DMS53 (cell line): ENCODE data around the gene OTOP3.
A peak's percentile ranks its signal among the peaks of the same experiment; 100 is the strongest.

Experiments used
- DNase-seq: peaks from one replicate; lab custom pipeline; 2025; lab: John Stamatoyannopoulos, UW

OTOP3 gene

DNA sequence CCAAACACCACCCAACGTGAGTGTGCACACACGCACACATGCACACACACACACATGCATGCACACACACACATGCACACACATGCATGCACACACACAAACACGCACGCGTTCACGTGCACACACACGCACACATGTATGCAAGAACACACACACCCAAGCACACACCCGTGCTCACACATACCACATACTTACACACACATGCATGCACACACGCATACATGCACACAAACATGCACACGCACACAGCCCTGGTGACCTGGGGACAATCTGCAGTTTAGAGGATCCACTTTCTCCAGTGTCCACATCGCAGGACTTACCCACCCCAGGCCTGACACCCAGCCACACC, 18.9 kb upstream of the OTOP3 start:
- DNase-seq, result no peak

DNA sequence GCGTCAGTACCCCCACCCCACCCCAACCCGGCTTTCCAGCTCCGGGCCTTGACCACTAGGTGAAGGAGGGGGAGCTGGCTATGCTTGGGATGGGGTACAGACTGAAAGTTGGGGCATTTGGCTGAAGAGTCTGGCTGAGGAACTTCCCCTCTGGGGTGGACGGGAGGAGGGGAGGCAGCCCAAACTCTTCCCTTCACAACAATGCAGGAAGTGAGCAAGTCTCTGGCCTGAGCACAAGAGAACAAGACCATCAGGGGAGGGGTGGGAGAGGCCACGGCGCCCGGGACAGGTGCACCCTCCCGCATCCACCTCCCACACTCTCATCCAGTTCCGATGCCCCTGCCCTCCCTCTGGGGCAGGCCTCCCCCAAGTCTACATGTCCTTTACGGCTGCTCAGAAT, 18.3 kb upstream of the OTOP3 start:
- no peak for DNase-seq

DNA sequence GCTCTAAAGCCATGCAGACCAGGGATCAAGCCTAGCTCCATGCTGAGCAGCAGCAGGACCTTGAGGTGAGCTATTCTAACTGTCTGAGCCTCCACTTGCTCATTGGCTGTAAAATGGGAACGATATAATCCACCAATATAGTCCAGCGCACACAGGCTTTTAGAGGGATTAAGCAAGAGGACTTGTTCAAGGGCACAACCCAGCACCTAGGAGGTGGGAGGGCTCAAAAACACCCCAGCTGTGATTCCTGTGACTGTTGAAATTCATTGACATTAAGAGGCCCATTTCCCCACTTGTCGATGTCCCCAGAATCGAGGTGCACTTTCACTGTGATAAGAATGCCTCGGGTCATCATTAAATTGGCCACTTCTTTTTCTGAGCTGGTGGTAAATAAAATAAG, 16.8 kb upstream of the OTOP3 start:
- no peak for DNase-seq

DNA sequence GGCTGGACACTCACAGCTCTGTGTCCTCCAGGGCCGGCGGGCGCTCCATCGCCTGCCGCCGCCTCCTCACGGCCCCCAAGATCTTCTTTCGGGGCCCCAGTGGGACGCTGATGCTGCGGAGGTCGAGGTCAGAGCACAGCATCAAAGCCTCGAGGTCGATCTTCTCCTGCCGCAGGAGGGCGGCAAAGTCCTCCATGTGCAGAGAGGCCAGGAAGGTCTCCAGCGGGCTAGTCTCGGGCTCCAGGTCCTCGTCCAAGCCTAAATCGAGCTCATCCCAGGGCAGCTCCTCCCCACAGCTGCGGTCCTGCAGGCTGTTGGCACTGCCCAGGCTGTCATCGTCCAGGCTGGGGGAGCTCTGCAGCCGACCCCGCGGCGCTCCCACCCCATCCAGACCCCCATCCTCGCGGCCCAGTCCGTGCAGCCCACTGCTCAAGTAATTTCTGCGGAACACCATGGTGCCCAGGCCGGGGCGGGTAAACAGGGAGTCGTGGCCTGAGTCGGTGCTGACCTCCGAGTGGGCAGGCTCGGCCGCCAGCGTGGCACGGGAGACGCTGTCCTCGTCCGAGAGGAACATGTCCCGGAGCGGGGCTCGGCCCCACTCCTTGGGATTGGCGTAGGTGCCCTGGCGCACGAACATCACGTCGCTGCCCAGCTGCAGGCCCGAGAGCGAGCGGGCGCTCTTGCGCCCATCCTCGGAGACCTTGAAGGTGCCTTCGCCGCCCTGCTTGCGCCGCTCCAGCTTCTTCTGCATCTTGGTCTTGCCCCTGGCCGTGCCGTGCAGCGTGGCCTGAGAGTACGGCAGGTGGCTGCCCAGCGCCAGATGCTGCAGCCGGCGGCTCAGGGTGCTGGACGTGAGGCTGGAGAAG, 16.0 kb upstream of the OTOP3 start:
- peak; percentile 91 for DNase-seq

DNA sequence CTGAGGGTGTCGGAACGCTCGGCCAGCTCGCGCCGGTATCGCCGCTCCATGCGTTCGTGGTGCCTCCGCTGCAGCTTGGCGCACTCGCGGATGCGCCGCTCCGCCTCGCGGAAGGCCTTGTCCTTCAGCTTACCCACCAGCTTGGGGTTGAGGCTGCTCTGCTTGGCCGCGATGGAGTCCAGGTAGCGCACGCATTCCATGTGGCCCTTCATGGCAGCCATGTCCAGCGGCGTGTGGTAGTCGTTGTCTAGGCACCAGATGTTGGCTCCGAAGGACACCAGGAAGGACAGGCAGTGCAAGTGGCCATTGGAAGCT, 15.4 kb upstream of the OTOP3 start:
- peak; percentile 69 for DNase-seq

DNA sequence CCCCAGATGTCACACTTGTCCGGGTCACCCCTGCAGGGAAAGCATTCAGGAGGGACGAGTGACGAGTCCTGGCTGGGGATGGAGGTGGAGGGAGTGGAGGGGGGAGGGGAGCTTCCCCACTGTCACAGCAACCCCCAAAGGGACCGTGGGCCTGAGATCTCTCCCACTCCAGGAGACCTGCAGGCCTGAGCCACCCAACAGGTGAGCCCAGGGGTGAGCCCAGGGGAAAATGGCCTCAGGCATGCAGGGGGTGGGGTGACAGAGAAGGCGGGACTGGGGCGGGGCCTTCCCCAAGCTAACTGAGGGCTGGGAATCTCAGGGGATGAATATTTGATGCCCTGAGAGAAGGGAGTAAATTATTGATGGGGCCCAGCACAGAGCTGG, 15.1 kb upstream of the OTOP3 start:
- DNase-seq, result peak; percentile 38

DNA sequence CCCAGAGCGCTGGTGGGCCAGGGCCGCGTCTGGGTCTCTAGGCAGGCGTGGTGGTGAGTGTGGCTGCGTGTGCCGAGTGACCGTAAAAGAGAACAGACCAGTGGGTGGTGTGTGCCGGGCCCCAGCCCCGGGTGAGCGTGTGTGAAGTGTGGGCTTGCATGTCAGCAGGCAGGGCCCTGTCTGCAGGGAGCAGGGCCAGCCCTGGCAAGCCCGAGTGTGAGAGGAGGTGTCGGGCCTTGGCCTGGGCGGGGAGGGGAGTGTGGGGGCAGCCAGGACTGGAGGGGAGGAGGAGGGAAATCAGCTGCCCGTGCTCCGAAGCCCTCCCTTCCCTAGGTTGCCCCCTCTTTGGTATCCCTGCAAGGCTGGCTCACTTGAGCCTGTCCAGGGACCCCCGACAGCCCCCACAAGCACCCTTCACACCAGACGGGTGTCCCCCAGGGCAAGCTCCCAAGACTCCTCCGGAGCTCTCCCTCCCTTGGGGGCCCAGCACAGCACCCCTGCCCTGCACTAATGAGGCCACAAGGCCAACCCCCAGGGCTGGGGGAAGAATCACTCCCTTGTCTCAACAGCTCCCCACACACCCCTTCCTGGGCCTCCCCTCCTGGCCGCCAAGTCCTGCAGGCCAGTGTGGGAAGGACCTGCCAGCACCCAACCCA, 14.5 kb upstream of the OTOP3 start:
- DNase-seq, result no peak

DNA sequence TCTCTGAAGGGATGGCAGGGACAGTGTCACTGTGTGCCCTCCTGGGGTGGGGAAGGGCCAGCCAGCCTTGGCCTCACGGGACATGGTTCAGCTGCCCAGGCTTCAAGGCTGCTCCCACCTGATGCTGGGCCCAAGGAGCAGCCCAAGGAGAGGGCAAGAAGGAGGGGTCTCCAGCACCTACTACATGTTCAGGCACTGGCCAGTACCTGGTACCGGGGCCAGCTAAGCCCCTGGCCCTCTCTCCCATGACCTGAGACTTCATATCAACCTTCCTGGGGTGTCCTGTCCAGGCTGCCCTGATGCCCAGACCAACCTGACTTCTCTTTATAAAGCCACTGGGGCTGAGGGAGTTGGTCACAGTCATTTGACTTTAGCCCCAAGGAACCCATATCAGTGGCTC, 13.9 kb upstream of the OTOP3 start:
- DNase-seq, result no peak

DNA sequence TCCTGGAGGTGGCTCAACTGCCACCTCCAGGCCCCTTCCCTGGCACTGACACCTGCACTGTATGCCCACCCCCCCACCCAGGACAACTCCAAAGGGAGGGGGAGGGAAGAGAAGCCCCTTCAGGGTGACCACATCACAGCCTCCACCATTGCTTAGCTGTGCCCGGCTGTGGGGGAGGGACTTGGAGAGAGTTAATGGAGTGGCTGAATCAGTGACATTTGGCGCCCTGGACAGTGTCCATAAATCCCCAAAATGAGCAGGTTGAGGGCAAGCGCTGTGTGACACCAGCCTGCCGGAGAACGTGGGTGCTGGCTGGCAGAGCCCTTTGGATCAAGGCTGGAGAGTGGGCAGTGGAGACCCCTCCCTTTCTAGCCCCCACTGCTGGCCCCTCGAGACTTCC, 13.5 kb upstream of the OTOP3 start:
- peak; percentile 22 for DNase-seq

DNA sequence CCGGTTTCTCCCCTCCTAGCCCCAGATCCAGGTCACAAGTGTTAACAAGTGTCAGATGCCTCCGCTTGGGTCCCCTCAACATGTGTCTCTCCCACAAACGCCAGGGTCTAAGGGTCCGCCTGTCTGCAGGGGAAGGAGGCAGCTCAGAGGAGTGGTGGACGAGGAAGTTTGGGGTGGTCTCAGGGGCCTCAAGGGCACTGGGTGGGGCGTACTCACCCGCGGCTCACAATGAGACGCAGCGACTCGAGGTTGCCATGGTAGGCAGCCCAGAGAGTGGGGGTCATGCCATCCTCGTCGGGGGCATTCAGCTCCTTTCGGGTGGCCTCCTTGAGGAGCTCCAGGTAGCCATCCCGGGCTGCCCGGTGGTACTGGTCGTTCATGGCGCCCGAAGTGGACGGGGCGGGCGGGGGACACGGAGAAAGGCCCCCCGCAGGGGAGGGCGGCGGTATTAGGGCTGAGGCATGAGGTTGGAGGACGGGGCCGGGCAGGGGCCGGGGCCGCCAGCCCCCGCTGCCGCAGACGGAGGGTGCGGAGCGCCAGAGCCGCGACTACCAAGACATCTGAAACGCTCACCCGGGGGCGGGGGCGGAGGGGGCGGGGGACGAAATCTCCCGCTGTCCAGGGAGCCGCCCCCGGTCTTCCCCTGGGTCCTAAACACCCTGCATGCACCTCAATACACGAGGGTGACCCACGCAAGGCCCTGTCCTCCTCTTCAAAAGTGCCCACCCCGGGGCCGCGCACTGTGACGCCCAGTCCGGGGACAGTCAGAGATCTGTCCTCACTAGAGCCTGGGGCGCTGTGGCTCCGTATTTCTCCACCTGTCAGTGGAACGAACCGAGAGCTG, 12.8 kb upstream of the OTOP3 start, which contains the start of gene USH1G:
USH1G (minus strand) TSS at position 562 of the 844 bp plus-strand sequence; CDS start at position 380, 182 bp downstream.
- DNase-seq, result no peak

DNA sequence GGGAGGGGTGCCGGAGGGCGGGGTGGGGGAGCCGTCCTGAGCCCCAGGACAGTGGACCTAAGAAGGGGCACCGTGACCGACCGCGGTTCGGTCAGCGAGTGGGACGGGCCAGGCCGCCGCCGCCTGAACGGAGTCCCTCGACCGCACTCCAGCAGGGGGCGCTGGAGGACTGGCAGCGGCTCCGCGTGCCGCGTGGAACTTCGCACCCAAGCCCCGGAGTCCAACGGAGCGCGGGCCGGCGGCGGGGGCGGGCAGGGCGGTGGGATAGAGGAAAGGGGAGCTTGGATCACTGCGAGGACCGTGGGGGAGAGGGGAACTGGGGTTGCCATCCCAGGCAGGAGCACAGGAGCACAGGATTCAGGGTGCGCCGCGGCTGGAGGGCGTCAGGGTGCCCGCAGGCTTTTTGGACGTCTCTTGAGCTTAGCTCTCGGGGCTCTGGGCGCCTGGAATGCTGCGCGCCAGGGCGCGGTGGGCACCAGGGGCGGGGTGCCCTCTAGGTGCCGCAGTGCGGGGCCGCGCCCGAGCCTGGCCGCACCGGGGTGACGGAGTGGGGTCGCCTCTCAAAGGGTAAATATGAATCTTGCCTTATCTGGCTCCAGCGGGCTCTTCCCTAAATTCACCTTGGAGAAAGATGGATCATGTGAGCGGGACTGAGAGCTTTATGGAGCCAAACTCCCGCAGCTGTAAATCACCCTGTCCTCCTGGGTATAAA, 12.0 kb upstream of the OTOP3 start:
- DNase-seq, result peak; percentile 78

DNA sequence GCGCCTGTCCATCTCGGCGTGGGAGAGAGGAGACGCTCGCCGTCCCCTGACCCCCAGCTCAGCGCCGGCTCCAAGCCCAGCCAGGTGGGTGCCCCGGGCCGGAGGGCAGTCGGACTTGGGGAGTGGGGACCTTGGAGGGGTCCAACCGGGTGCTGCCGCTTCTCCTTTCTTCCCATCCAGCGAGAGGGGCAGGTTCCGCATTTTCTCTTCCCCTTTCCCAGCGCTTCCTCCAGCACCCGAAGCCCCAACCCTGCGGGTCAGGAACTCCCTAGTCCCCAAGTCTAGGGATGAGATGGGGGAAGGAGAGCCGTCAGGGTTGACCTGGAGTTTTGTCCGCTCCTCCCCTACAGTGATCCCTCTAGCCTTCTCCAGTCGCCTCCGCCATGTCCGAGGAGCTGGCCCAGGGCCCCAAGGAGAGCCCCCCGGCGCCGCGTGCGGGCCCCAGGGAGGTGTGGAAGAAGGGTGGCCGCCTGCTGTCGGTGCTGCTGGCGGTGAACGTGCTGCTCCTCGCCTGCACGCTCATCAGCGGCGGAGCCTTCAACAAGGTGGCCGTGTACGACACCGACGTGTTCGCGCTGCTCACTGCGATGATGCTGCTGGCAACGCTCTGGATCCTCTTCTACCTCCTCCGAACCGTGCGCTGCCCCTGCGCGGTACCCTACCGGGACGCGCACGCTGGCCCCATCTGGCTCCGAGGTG, 11.3 kb upstream of the OTOP3 start, which contains the start of gene OTOP2:
OTOP2 (plus strand) TSS at position 24 of the 699 bp plus-strand sequence; CDS start at position 384, 360 bp downstream.
- DNase-seq, result peak; percentile 51

DNA sequence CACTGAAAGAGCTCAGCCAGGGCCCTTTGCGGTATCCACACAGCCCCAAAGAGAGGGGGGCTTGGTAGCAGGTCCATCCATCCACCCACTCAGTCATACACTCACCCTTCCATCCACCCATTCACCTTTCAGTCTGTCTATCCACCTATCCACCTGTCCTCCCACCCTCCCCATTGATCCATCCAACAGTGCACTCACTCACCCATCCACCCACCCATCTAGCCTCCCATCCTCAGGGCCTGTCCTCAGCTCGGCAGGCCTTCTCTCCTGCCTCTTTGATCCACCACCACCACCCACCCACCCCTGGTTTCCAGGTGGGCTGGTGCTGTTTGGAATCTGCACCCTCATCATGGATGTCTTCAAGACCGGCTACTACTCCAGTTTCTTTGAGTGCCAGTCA, 10.5 kb upstream of the OTOP3 start:
- DNase-seq, result no peak

DNA sequence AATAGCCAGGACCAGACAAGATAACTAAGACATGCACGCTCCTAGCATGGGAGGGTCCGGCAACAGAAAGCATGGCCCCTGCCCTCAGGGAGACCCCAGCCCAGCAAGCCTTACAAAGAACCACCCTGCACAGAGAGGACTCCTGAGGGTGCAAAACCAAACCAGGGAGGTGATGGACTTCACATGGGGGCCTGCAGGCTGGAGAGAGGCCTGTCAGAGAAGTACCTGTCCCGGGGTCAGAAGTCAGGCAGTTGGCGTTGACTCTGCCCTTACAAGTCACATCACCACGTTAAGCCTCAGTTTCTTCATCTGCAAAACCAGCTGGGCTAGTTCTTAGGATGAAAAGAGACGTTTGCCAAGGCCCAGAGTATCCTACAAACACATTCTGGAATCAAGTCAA, 6.9 kb upstream of the OTOP3 start:
- no peak for DNase-seq

DNA sequence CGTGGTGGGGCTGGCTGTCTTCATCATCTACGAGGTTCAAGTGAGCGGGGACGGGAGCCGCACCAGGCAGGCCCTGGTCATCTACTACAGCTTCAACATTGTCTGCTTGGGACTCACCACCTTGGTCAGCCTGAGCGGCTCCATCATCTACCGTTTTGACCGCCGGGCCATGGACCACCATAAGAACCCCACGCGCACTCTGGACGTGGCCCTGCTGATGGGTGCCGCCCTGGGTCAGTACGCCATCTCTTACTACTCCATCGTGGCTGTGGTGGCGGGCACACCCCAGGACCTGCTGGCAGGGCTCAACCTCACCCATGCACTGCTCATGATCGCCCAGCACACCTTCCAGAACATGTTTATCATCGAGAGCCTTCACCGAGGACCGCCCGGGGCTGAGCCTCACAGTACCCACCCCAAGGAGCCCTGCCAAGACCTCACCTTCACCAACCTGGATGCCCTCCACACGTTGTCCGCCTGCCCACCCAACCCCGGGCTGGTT, 5.1 kb upstream of the OTOP3 start:
- DNase-seq, result no peak

DNA sequence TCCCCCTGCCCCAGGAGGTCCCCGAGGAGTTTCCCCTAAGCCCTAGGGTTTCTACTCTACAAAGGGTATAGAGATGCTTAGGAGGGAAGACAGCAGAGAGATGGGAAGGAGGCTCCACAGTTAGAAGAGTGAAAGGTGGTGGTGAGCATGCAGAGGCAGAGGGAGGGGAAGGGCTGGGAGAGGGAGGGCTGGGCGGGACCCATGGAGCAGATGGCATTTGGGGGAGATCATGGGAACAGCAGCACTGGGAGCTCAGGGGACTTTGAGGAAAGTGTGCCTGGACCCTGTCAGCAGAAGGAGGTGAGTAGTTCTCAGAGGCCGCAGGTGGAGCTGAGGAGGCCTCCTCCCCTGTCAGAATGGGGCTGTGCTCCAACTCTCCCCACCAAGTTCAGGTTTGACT, 650 bp upstream of the OTOP3 start:
- no peak for DNase-seq

DNA sequence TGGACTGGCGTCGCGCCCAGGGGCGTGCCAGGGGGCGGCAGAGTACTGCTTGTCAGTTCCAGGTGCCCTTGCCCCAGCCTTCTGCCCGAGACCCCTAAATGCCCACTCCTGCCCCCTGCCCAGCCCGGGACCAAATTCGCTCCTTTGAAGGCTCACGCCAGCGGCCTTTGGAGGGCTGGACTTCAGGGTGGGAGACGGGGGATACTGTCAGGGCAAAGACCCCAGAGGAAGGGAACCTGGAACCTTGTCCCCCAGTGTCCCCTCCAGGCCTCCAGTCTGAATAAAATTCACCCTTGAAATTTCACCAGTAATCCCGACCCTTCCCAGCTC, 737 bp downstream of the OTOP3 start:
- no peak for DNase-seq

DNA sequence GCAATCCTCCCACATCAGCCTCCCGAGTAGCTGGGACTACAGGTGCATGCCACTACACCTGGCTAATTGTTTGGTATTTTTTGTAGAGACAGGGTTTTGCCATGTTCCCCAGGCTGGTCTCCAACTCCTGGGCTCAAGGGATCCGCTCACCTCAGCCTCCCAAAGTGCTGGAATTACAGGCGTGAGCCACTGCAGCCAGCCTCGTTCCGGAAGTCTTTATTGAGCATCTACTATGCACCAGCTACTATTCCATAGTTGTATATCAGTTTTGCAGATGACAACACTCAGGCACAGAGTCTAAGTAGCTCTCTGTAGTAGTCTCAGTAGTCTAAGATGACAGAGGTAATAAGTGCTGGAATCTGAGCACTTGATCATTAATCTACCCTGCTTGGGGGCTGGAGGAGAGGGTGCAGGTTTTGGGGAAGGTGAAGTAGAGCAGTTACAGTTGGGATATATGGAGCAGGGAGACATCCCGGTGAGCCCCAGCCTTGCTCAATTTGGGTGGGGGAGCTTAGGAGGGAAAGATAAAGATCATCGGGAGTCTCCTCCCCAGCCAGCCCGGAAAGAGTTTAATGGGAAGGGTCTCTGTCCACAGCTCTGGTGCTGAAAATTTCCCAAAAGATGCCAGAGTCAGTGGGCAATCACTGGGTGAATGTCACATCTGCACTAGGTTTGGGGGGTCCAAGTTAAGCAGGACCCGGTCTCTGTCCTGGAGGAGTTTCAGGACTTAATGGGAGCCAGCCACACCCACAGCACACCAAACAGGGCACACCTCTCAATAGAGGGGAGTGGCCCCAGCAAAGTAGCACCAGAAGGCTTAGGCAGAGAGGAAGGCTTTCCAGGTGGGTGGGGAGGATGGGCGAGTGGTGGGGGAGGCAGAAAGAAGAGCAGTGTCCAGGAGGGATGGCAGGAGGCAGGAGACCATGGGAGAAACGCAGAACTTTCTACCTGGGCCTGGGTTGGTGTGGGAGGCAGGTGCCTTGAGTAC, 1.7 kb downstream of the OTOP3 start:
- DNase-seq, result no peak

DNA sequence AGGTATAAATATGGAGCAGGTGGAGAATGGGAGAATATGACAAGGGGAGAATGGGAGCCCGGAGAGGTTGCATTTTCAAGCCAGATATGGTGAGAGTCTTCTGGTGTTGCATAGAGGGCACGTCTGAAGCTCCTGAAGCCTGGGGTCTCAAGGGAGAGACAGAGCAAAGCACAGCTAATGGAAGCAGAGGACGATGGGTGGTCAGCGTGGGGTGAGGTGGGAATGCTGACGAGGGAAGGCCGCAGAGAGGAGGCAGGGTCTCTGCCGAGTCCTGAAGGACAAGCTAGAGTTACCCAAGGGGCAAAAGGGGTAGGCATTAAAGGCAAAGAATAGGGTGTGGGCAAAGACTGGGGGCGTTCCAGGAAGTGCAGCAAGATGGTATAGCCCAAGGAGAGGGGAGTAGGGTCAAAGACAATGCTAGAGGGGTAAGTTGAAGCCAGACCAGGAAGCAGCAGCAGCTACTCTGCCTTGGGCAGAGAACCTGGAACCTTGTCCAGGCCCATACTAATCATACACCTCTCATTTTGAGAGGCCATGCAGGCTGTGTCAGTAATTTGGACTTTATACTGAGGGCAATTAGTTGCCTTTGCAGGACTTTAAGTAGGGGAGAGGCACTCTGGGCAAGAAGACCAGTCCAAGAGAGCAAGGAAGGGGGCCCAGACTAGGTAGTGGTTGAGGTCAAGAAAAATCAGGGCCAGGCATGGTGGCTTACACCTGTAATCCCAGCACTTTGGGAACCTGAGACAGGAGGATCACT, 2.7 kb downstream of the OTOP3 start:
- no peak for DNase-seq
